Ishikawa (cell line): ENCODE results near the gene PSMD5.

ENCODE experiments used
- CEBPB ChIP-seq: IDR thresholded peaks from 2 replicates; pipeline ENCODE4 v1.6.1; 2012
- CREB1 ChIP-seq: IDR thresholded peaks from 2 replicates; pipeline ENCODE4 v1.6.1; 2012; ENCODE audit warnings: low read depth
- EGR1 ChIP-seq: IDR thresholded peaks from 2 replicates; pipeline ENCODE4 v1.6.1; 2012
- EP300 ChIP-seq: IDR thresholded peaks from 2 replicates; pipeline ENCODE4 v1.6.1; 2012; ENCODE audit warnings: borderline replicate concordance
- FOXM1 ChIP-seq: IDR thresholded peaks from 2 replicates; pipeline ENCODE4 v1.6.1; 2012; ENCODE audit warnings: low read depth, borderline replicate concordance
- NFIC ChIP-seq: IDR thresholded peaks from 2 replicates; pipeline ENCODE4 v1.6.1; 2012
- RAD21 ChIP-seq: IDR thresholded peaks from 2 replicates; pipeline ENCODE4 v1.6.1; 2012; ENCODE audit warnings: low read depth
- TAF1 ChIP-seq: IDR thresholded peaks from 2 replicates; pipeline ENCODE4 v1.6.1; 2012; ENCODE audit warnings: low read depth, mild to moderate bottlenecking
- TCF12 ChIP-seq: IDR thresholded peaks from 2 replicates; pipeline ENCODE4 v1.6.1; 2012; ENCODE audit warnings: low read depth
- TEAD4 ChIP-seq: IDR thresholded peaks from 2 replicates; pipeline ENCODE4 v1.6.1; 2012
- YY1 ChIP-seq: IDR thresholded peaks from 2 replicates; pipeline ENCODE4 v1.6.1; 2012; ENCODE audit warnings: low read depth
- ZBTB7A ChIP-seq: IDR thresholded peaks from 2 replicates; pipeline ENCODE4 v1.6.1; 2012; ENCODE audit warnings: low read depth
- TF ChIP-seq, protein P1 (sequence below): IDR thresholded peaks from 2 replicates; pipeline ENCODE4 v1.6.1; 2012; ENCODE audit warnings: low read depth, mild to moderate bottlenecking
- TF ChIP-seq, protein P2 (sequence below): IDR thresholded peaks from 2 replicates; pipeline ENCODE4 v1.6.1; 2012
- TF ChIP-seq, protein P3 (sequence below): IDR thresholded peaks from 2 replicates; pipeline ENCODE4 v1.6.1; 2012

PSMD5 gene

DNA sequence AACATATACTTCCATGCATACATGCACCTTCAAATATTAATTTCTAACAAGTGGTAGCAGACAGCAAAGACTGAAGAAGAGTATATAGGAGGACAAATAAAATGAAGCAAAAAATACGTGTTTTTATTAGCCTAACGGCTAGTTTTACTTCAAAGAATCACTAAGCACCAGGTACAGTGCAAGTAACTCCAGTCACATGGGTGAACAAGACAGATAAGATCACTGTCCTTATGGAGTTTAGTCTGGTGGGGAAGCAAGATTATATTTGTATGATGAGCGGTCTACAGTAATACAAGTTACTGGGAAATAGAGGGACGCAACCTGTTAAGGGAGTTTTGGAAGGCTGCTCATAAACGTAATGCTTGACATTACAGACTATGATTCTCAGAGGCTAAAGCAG lies 65.5 kb downstream of the PSMD5 start:
- TF ChIP-seq RAD21 (no peak), NFIC (no peak), EP300 (no peak), TEAD4 (no peak), CREB1 (no peak)
- TF ChIP-seq, protein P1, sequence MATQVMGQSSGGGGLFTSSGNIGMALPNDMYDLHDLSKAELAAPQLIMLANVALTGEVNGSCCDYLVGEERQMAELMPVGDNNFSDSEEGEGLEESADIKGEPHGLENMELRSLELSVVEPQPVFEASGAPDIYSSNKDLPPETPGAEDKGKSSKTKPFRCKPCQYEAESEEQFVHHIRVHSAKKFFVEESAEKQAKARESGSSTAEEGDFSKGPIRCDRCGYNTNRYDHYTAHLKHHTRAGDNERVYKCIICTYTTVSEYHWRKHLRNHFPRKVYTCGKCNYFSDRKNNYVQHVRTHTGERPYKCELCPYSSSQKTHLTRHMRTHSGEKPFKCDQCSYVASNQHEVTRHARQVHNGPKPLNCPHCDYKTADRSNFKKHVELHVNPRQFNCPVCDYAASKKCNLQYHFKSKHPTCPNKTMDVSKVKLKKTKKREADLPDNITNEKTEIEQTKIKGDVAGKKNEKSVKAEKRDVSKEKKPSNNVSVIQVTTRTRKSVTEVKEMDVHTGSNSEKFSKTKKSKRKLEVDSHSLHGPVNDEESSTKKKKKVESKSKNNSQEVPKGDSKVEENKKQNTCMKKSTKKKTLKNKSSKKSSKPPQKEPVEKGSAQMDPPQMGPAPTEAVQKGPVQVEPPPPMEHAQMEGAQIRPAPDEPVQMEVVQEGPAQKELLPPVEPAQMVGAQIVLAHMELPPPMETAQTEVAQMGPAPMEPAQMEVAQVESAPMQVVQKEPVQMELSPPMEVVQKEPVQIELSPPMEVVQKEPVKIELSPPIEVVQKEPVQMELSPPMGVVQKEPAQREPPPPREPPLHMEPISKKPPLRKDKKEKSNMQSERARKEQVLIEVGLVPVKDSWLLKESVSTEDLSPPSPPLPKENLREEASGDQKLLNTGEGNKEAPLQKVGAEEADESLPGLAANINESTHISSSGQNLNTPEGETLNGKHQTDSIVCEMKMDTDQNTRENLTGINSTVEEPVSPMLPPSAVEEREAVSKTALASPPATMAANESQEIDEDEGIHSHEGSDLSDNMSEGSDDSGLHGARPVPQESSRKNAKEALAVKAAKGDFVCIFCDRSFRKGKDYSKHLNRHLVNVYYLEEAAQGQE = no peak
- TF ChIP-seq, protein P2, sequence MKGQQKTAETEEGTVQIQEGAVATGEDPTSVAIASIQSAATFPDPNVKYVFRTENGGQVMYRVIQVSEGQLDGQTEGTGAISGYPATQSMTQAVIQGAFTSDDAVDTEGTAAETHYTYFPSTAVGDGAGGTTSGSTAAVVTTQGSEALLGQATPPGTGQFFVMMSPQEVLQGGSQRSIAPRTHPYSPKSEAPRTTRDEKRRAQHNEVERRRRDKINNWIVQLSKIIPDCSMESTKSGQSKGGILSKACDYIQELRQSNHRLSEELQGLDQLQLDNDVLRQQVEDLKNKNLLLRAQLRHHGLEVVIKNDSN = no peak

DNA sequence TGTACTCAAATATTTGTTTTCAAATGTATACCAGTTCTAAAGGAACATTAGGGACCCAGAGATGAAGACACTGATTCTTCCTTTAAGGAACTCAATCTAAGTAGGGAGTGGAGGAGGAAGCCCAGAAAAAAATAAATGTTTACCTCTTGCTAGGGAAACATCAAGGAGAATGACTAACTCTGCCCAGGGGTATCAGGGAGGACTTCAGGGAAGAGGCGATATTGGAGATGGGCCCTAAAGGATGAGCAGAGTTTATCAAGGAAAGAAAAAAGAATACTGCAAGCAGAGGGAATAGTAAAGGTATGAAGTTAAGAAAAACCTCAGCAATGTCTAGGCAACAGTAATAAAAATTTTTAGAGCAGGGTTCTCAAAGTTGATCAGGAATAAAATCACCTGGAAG lies 65.9 kb downstream of the PSMD5 start:
- TF ChIP-seq EP300 = no peak
- TF ChIP-seq, protein P1 = no peak
- TF ChIP-seq CREB1 = no peak
- no peak for TF ChIP-seq RAD21
- TF ChIP-seq TCF12 = no peak
- no peak for TF ChIP-seq ZBTB7A
- TF ChIP-seq TAF1 = no peak
- no peak for TF ChIP-seq CEBPB
- TF ChIP-seq, protein P2 = no peak
- TF ChIP-seq, protein P3, sequence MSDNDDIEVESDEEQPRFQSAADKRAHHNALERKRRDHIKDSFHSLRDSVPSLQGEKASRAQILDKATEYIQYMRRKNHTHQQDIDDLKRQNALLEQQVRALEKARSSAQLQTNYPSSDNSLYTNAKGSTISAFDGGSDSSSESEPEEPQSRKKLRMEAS = no peak
- no peak for TF ChIP-seq EGR1

DNA sequence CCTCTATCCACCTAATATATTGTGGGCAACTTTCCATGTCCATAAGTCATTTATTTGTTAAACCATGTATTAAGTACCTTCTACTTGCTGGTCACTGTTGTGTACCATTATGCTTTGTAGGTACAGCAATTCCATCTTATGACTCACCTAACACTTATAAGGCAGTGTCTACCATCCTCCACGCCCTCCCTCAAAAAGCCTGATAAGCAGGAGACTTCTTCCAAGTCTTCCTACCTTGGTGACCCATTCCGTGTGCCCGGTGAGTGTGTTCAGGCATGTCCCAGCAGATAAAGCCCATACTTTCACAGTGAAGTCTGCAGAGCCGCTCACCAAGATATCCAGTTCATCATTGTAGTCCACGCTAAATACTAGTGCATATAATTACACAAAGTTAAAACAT lies 66.9 kb downstream of the PSMD5 start:
- TF ChIP-seq EP300 = no peak
- TF ChIP-seq, protein P1 = no peak
- TF ChIP-seq FOXM1 = no peak
- TF ChIP-seq TAF1 = no peak
- TF ChIP-seq, protein P3 = no peak
- no peak for TF ChIP-seq CEBPB
- no peak for TF ChIP-seq CREB1
- no peak for TF ChIP-seq YY1
- TF ChIP-seq TCF12 = no peak

DNA sequence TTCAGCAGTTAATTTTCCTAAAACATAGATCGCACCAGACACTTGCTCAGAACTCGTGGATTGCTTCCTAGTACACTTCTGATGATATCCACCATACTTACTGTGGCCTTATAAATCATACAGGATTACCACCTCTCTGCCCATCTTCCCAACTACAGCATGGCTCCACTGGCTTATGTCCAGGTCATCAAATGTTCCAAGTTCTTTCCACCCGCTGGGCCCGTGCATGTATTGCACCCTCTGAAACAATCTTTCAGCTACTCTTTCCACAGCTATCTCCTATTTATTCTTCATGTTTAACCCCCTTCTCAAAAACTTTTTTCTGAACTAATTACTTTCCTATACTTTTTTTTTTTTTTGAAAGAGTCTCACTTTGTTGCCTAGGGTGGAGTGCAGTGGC lies 68.0 kb downstream of the PSMD5 start:
- TF ChIP-seq ZBTB7A (no peak), CREB1 (no peak), FOXM1 (no peak), EP300 (no peak), TAF1 (no peak), YY1 (no peak), CEBPB (no peak), NFIC (no peak), EGR1 (no peak), TCF12 (no peak), TEAD4 (no peak), RAD21 (no peak)
- TF ChIP-seq, protein P1 = no peak
- TF ChIP-seq, protein P2 = no peak
- TF ChIP-seq, protein P3 = no peak
